Central memory CD4-positive, alpha-beta T cell (primary cell): ENCODE measurements around the gene SLC30A2.
"Not testable (repeated sequence)": the region's sequence is repeated elsewhere in the genome, so short reads cannot be mapped to it uniquely, and the experiment has no call there.

Source experiments
- DNase-seq: peaks from one replicate; pipeline ENCODE4 v3.0.0; 2022
- total RNA-seq, 3 experiments: gene quantifications; one replicate each; lab custom pipeline; 2026; lab: John Stamatoyannopoulos, UW

Gene SLC30A2, protein sequence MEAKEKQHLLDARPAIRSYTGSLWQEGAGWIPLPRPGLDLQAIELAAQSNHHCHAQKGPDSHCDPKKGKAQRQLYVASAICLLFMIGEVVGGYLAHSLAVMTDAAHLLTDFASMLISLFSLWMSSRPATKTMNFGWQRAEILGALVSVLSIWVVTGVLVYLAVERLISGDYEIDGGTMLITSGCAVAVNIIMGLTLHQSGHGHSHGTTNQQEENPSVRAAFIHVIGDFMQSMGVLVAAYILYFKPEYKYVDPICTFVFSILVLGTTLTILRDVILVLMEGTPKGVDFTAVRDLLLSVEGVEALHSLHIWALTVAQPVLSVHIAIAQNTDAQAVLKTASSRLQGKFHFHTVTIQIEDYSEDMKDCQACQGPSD
- 0 reads per million in 3 experiments for total RNA-seq

- DNase-seq = no peak
Measured at GRCh38 chr1:26045722-26046245, at the start of gene SLC30A2. Gene SLC30A2, minus strand, starts transcription at chr1:26046118. Its CDS starts 222 bp downstream, at chr1:26045896.

- DNase-seq = no peak
Measured at GRCh38 chr1:26094677-26095383, 48.9 kb upstream of the SLC30A2 start.

DNA sequence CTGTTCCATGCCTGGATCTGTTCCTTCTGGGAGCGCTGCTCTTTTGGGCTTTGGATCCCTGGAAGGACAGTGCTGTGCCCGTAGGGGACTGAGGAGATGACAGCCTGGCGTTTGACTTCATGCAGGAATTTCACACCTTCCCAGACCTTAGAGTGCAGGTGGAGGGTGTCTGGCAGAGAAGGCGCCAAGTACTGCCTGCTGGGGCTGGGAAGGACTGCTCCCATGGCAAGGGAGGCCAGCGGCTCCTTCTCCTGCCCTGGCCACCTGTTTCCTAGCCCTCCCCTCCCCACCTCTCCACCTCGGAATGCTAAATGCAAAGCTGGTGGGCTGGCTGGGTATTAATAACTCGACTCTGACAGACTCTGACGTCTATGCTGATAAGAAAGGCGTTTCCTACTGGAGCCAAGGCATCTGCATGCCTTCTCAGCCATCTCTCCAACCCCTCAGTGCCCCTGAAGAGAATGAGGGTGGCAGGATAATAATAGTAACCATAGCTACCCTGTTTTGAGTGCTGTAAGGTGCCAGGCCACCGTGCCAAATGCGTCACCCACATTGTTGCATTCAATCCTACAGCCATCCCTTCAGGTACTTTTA is 48.3 kb upstream of the SLC30A2 start:
- DNase-seq = no peak

DNA sequence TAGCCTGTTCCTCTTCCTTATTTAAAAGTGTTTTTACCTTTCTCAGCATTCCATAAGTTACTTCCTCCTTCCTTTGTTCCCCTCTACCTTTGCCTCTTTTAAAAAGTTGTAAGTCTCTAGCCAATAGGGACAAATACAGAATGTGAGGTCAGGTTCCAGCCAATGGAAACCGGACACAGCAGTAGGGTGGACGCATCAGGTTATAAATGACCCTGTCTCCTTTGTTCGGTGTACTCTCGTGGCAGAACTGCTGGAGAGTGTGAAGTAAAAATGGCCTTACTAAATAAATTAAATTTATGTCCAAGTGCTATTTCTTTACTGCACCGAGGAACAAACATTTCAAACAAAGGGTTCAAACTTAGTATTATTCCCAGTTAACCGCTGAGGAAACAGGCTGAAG is 47.7 kb upstream of the SLC30A2 start:
- DNase-seq = not testable (repeated sequence)

DNA sequence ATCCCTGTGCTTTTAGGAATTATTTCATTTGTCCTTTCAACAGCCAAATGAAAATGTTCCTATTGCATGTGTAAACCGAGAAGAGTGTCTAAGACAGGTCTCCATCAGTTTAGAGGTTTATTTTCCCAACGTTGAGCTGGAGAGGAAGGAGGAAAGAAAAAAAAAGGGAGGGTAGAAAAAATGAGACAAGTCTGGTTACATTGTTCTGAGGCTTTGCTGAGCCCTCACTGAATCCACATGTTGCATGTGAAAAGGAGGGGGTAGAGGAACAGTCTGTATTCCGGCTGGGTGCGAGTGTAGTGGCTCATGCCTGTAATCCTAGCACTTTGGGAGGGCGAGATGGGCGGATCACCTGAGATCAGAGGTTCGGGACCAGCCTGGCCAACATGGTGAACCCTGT is 46.5 kb upstream of the SLC30A2 start:
- no peak for DNase-seq

DNA sequence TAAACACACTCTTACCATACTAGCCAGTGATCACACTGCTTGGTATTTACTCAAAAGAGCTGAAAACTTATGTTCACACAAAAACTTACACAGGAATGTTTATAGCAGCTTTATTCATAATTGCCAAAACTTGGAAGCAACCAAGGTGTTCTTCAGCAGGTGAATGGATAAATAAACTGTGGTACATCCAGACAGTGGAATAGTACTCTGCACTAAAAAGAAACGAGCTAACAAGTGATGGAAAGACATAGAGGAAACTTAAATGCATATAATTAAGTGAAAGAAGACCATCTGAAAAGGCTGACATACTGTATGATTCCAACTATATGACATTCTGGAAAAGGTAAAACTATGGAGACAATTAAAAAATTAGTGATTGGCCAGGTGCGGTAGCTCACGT is 45.0 kb upstream of the SLC30A2 start:
- DNase-seq = no peak

- DNase-seq = no peak
Measured at GRCh38 chr1:26089125-26089524, 43.2 kb upstream of the SLC30A2 start.

GRCh38 chr1:26084844-26085243 is 38.9 kb upstream of the SLC30A2 start:
- no peak for DNase-seq

DNA sequence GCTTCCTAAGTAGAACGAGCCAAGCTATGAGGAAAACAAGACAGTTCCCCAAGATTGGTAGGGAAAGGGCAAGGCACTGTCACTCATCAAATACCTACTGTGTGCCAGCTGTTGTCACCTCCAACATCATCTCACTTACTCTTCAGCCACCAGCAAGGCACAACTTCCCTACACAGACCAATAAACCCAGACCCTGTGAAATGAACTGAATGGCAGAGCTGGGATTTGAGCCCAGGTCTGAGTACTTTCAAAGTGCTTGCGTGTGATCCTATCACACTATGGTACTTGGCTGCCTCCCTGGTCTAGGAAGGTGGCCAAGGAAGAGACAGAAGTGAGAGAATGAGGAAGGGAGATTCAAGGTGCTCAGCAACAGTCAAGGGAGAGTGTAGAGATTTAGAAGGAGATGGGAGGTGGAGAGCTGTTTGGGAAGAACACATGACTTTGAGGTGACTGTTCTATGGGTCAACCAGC is 38.2 kb upstream of the SLC30A2 start:
- no peak for DNase-seq

GRCh38 chr1:26083208-26083607 is 37.3 kb upstream of the SLC30A2 start:
- no peak for DNase-seq

DNA sequence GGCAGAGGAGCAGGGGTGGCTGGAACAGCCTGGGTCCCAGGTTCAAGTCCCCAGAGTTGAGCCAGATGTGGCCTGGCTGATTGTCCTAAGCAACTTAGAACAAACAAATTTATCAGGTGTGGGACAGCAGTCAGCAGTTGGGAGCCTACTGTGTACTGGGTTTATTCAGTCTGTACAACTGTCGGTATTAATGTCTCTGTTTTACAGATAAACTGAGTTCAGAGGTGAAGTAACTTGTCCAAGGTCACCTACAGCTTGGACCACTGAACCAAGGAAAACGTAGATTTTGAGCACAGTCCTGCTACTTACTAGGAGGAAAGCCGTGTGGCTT is 36.1 kb upstream of the SLC30A2 start:
- no peak for DNase-seq

GRCh38 chr1:26081267-26082019 is 35.5 kb upstream of the SLC30A2 start:
- no peak for DNase-seq

- DNase-seq = no peak
Measured at GRCh38 chr1:26079960-26080814, 34.3 kb upstream of the SLC30A2 start.

DNA sequence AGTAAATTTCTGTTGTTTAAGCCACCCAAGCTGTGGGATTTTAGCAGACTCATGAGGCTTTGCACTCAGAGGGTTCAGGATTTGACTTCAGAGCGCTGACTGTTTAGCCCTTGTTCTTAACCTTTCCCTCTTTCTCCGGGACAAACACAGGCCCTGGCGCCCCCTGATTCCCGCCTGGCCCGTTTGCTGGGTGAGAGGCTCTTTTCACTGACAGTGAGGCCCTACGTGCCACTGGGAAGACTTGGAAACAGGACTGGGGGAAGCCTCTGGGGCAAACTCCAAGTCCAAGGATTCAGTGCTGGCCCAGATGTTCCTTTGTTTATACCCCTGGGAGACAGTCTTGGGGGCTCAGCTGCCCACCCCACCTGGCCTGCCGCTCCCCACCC is 33.3 kb upstream of the SLC30A2 start:
- no peak for DNase-seq

- DNase-seq = no peak
Measured at GRCh38 chr1:26078286-26079177, 32.6 kb upstream of the SLC30A2 start.

GRCh38 chr1:26077524-26077923 is 31.6 kb upstream of the SLC30A2 start:
- DNase-seq = no peak

DNA sequence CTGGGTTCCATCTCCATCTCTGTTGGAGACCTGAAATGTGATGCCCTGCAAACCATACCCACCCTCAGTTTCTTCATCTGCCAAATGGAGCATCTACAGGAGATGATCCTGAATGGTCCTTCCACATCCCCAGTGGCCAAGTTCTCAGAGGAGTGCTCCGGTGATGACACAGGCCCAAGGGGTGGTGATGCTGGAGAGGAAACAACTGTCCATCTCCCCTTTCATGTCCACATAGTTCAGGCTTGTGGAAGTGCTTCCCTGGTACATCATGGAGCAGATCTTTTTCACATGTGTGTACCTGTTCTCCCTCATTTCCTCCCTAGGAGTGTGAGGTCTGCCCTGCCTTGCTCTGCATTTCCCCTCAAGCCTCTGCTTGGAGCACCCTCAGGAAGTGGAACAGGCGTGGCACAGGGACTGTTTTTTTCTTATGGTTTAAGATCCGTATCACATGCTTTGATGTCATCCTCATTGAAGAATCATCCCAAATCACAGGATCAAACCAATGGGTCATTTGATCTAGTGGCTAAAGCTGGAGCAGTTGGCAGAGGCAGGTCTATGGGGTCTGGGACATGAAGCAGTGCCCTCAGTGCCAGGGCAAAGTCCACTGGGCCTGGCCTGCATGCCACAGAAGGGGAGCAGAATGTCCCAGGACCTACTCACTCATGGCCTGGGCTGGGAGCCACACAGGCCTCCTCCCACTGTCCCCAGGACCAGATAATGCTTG is 29.7 kb upstream of the SLC30A2 start:
- DNase-seq = no peak

DNA sequence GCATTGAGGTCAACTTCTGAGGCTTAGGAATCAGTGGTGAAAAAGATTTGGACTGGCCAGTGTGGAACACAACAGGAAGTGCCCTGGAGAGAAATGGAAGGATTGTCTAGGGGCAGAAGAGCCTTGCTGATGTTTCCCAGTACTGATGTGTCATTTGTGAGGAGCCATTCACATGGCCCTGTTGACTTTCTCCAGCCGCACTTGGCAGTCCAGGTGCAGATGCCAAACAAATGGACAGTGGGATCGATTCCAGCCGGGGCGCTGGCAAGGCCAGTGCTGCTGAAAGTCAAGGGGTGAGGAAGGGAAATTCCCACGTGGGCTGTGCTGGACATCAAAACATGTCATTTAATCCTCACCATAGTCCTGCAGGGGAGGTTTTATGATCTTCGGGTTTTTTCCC is 26.4 kb upstream of the SLC30A2 start:
- DNase-seq = no peak

DNA sequence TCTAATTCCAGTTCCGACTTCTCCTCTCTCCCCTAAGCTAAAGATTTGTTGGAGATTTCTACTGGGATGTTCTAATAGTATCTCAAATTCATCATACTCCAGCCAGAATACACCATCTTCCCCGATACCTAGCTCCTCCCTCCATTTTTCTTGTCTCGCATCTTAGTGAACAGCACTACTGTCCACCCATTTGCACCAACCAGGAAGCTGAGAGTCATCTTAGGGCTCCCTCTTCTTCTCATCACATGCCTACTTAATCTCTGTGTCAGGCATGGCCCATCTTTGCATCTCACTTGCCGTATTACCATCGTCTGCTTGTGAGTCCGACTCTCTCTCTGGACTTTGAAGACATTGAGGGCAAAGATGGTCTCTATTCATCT is 25.0 kb upstream of the SLC30A2 start:
- no peak for DNase-seq

- no peak for DNase-seq
Measured at GRCh38 chr1:26070296-26070962, 24.5 kb upstream of the SLC30A2 start.
